IMR-90 (cell line): ENCODE measurements around the gene CREG1. TPM values are rescaled to one million over a fixed set of nuclear protein-coding genes. Genes with fewer than 3 reads are reported as not detected.

ENCODE experiments used
- ATAC-seq: fragments of 200-7000 bp; cut with Tn5 transposase; 2 replicates; pipeline ENCODE4 v1.9.1; 2020; ENCODE audit warnings: low read depth, mild to moderate bottlenecking, moderate library complexity
- BruUV-seq: library from RNA; stranded (reverse); fragments of 400-500 nt; replicated peaks from 2 replicates; lab custom pipeline; 2021; lab: Mats Ljungman, UMichigan
- CTCF ChIA-PET: fragments of 300-600 bp; formaldehyde crosslinking; extraction: SDS; loops from one replicate; lab custom pipeline; 2021; ENCODE audit warnings: antibody characterized with exemption; lab: Yijun Ruan, JAX
- POLR2A ChIA-PET: fragments of 300-600 bp; sonication (Branson Sonifier 250); formaldehyde crosslinking; loops from one replicate; lab custom pipeline; 2022; ENCODE audit warnings: antibody characterized with exemption; ENCODE audit not compliant: unreplicated experiment; lab: Charles Lee
- DNase-seq: peaks from one replicate; pipeline ENCODE4 v3.0.0; 2013
- H2AFZ ChIP-seq: replicated peaks from 2 replicates; pipeline ENCODE3; 2013; ENCODE audit warnings: low read length, mild to moderate bottlenecking; ENCODE audit not compliant: poor library complexity
- H2AK5ac ChIP-seq: 2 replicates; pipeline ENCODE4 v1.6.1; 2013; ENCODE audit warnings: low read depth, low read length, inconsistent platforms
- H2AK9ac ChIP-seq: replicated peaks from 2 replicates; pipeline ENCODE3; 2013; ENCODE audit warnings: mild to moderate bottlenecking, low read depth, low read length, moderate library complexity; ENCODE audit not compliant: poor library complexity
- H2BK120ac ChIP-seq: 2 replicates; pipeline ENCODE4 v1.6.1; 2013; ENCODE audit warnings: low read depth, low read length, inconsistent platforms
- H2BK15ac ChIP-seq: 3 replicates; pipeline ENCODE4 v1.6.1; 2013; ENCODE audit warnings: low read depth, low read length, inconsistent platforms
- H2BK20ac ChIP-seq: 2 replicates; pipeline ENCODE4 v1.6.1; 2013; ENCODE audit warnings: low read depth, mild to moderate bottlenecking, inconsistent platforms, low read length, moderate library complexity
- H2BK5ac ChIP-seq: 2 replicates; pipeline ENCODE4 v1.6.1; 2013; ENCODE audit warnings: mild to moderate bottlenecking, low read depth, low read length, inconsistent platforms; ENCODE audit not compliant: poor library complexity, severe bottlenecking
- H3K14ac ChIP-seq: replicated peaks from 2 replicates; pipeline ENCODE4 v1.6.1; 2013; ENCODE audit warnings: low read depth, low read length, inconsistent platforms
- H3K18ac ChIP-seq: 2 replicates; pipeline ENCODE4 v1.6.1; 2013; ENCODE audit warnings: low read depth, low read length, control low read depth
- H3K23ac ChIP-seq: 2 replicates; pipeline ENCODE4 v1.6.1; 2013; ENCODE audit warnings: low read depth, low read length, inconsistent platforms
- H3K27ac ChIP-seq: 2 replicates; pipeline ENCODE4 v1.5.1; 2013; ENCODE audit warnings: mild to moderate bottlenecking, control low read depth, low read length; ENCODE audit not compliant: insufficient read depth
- H3K27me3 ChIP-seq: 2 replicates; pipeline ENCODE4 v1.6.1; 2013; ENCODE audit warnings: low read length; ENCODE audit not compliant: control insufficient read depth, insufficient read depth
- H3K36me3 ChIP-seq: 2 replicates; pipeline ENCODE4 v1.6.1; 2013; ENCODE audit warnings: low read length, mixed read lengths; ENCODE audit not compliant: control insufficient read depth, insufficient read depth
- H3K4ac ChIP-seq: 2 replicates; pipeline ENCODE4 v1.6.1; 2013; ENCODE audit warnings: low read depth, low read length, inconsistent platforms
- H3K4me1 ChIP-seq: 2 replicates; pipeline ENCODE4 v1.6.1; 2013; ENCODE audit warnings: low read length, mixed read lengths; ENCODE audit not compliant: control insufficient read depth, insufficient read depth
- H3K4me2 ChIP-seq: 2 replicates; pipeline ENCODE4 v1.6.1; 2013; ENCODE audit warnings: low read depth, mild to moderate bottlenecking, control low read depth, low read length, moderate library complexity
- H3K4me3 ChIP-seq: 2 replicates; pipeline ENCODE4 v1.5.1; 2013; ENCODE audit warnings: low read depth, mild to moderate bottlenecking, control low read depth, low read length, moderate library complexity; ENCODE audit not compliant: insufficient read depth
- H3K56ac ChIP-seq: 2 replicates; pipeline ENCODE4 v1.6.1; 2013; ENCODE audit warnings: low read length, inconsistent platforms; ENCODE audit not compliant: insufficient read depth; ENCODE audit errors: extremely low read depth
- H3K79me1 ChIP-seq, 2 experiments: 2 replicates each; pipeline ENCODE4 v1.6.1; 2013; ENCODE audit warnings: low read length in 2 of 2, inconsistent platforms in 1 of 2, low read depth in 1 of 2
- H3K9ac ChIP-seq: 2 replicates; pipeline ENCODE4 v1.6.1; 2013; ENCODE audit warnings: low read depth, low read length, control low read depth
- H3K9me1 ChIP-seq: 2 replicates; pipeline ENCODE4 v1.6.1; 2013; ENCODE audit warnings: low read length, inconsistent platforms; ENCODE audit not compliant: insufficient read depth
- H3K9me3 ChIP-seq: 2 replicates; pipeline ENCODE4 v1.6.1; 2013; ENCODE audit warnings: low read length; ENCODE audit not compliant: control insufficient read depth, insufficient read depth
- H4K20me1 ChIP-seq: 2 replicates; pipeline ENCODE4 v1.6.1; 2013; ENCODE audit warnings: low read length, inconsistent platforms; ENCODE audit not compliant: insufficient read depth
- H4K5ac ChIP-seq: 2 replicates; pipeline ENCODE4 v1.6.1; 2013; ENCODE audit warnings: mild to moderate bottlenecking, low read depth, low read length, control low read depth
- H4K8ac ChIP-seq, 2 experiments: 2 replicates each; pipeline ENCODE4 v1.6.1; 2013; ENCODE audit warnings: low read depth in 2 of 2, low read length in 2 of 2, control low read depth in 1 of 2, inconsistent platforms in 1 of 2
- H4K91ac ChIP-seq: 2 replicates; pipeline ENCODE4 v1.6.1; 2013; ENCODE audit warnings: low read depth, low read length, inconsistent platforms; ENCODE audit not compliant: insufficient read depth
- MAFK ChIP-seq: IDR thresholded peaks from 2 replicates; pipeline ENCODE4 v1.6.1; 2012; ENCODE audit warnings: low read depth, low read length, improper control_type of control experiment
- MAZ ChIP-seq: IDR thresholded peaks from 2 replicates; pipeline ENCODE4 v1.6.1; 2012; ENCODE audit warnings: low read depth, mild to moderate bottlenecking, low read length, improper control_type of control experiment, moderate library complexity, borderline replicate concordance
- NFE2L2 ChIP-seq: fragments of 150-350 bp; IDR thresholded peaks from 2 replicates; pipeline ENCODE4 v1.6.1; 2016; ENCODE audit warnings: low read depth, mild to moderate bottlenecking, low read length
- WGBS, 2 experiments: methylation state at CpG; one replicate each; pipeline versions ENCODE4 v1.1.5 to v1.1.7; 2013; ENCODE audit warnings: missing lambda C conversion rate in 2 of 2; ENCODE audit not compliant: insufficient read length in 1 of 2; ENCODE audit errors: extremely low coverage in 2 of 2; 5-methylcytosine and 5-hydroxymethylcytosine counted together
- dilution Hi-C: fragments of 300-500 bp; cut with HindIII; formaldehyde crosslinking; loops from one replicate; pipeline ENCODE4 v1.14.3; 2018; ENCODE audit warnings: low sequenced_read_pairs; ENCODE audit not compliant: unreplicated experiment
- in situ Hi-C: fragments of 300-500 bp; cut with MboI; formaldehyde crosslinking; loops from 3 replicates; pipeline ENCODE4 v1.14.3; 2019; ENCODE audit warnings: low sequenced_read_pairs, inconsistent platforms, mixed read lengths
- intact Hi-C: fragments of 100-400 bp; cut with micrococcal nuclease; formaldehyde crosslinking; loops from 2 replicates; pipeline ENCODE4 v1.10.0; 2022
- polyA plus RNA-seq, 3 experiments: library from polyadenylated mRNA; depleted of rRNA; stranded (reverse); fragments of >200 nt; gene quantifications; 2 replicates each; pipeline ENCODE4 v1.2.3, GENCODE V29; 2012; ENCODE audit warnings: low replicate concordance in 1 of 3
- total RNA-seq: library from RNA; depleted of rRNA; stranded (reverse); fragments of >200 nt; gene quantifications from 2 replicates; pipeline ENCODE4 v1.2.3, GENCODE V29; 2012

Gene CREG1
- total and polyA plus RNA-seq, 2 of the 4 experiments (the other 2 are of a cell fraction), result 2.9 to 6.4 TPM

- no CpG with 5 or more reads among the region's 3 CpGs for WGBS, 2 experiments
- Histone ChIP-seq H2AK9ac (no peak overlapping the region), H3K56ac (no peak overlapping the region), H2AK5ac (no peak overlapping the region), H4K8ac (no peak overlapping the region), H3K9ac (no peak overlapping the region), H4K5ac (no peak overlapping the region), H3K9me3 (no peaks in the 10 kb centered on the region), H3K4me1 (no peaks in the 10 kb centered on the region), H3K36me3 (no peaks in the 10 kb centered on the region), H3K9me1 (no peaks in the 10 kb centered on the region), H2BK15ac (no peak overlapping the region), H3K18ac (no peak overlapping the region), H3K27ac (no peak overlapping the region), H3K4ac (no peak overlapping the region), H4K20me1 (no peaks in the 10 kb centered on the region), H3K27me3 (peaks cover 4% of the 10 kb centered on the region), H3K4me2 (no peak overlapping the region), H3K23ac (no peak overlapping the region), H2BK120ac (no peak overlapping the region), H3K14ac (no peak overlapping the region), H2AFZ (no peak overlapping the region), H2BK20ac (no peak overlapping the region), H3K4me3 (no peak overlapping the region), H4K91ac (no peak overlapping the region), H3K79me1 (no peaks in the 10 kb centered on the region), H2BK5ac (no peak overlapping the region)
- DNase-seq, result no peak
- in situ Hi-C loops, result no loop called here
- TF ChIP-seq NFE2L2 (no peak), MAZ (no peak), MAFK (no peak)
- no peak for ATAC-seq
- ChIA-PET POLR2A (no interaction called here), CTCF (interaction anchor here (1.6 kb wide), 1 partner anchor 9 kb away, joined by 3 read pairs; no protein-coding TSS in a partner anchor)
- intact Hi-C loops, result no loop called here
- BruUV-seq, result no TSS peak
- dilution Hi-C loops, result no loop called here
Observed at GRCh38 chr1:167566766-167567165, 13.2 kb upstream of the CREG1 start.
